Measurements from ENCODE around the gene MRM2.

DNA sequence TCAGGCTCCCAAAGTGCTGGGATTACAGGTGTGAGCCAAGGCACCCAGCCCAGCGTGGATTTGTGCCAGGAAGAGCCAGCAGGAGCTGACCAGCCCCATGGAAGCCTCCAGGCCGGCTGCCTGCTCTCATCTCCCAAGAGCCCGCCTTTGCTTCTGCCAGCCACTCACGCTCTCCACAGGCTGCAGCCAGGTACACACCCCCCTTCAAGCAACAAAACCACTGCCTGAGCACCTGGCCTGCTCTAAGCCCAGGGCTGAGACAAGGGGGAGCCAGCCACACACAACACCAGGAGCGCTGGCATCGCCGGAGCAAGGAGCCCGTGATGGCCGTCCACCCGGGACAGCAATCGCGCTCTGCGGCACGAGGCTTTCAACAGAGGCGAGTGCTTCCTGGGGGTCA, 43.8 kb downstream of the MRM2 start:
- TF ChIP-seq, protein P1, sequence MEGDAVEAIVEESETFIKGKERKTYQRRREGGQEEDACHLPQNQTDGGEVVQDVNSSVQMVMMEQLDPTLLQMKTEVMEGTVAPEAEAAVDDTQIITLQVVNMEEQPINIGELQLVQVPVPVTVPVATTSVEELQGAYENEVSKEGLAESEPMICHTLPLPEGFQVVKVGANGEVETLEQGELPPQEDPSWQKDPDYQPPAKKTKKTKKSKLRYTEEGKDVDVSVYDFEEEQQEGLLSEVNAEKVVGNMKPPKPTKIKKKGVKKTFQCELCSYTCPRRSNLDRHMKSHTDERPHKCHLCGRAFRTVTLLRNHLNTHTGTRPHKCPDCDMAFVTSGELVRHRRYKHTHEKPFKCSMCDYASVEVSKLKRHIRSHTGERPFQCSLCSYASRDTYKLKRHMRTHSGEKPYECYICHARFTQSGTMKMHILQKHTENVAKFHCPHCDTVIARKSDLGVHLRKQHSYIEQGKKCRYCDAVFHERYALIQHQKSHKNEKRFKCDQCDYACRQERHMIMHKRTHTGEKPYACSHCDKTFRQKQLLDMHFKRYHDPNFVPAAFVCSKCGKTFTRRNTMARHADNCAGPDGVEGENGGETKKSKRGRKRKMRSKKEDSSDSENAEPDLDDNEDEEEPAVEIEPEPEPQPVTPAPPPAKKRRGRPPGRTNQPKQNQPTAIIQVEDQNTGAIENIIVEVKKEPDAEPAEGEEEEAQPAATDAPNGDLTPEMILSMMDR (IDR thresholded peaks at IDR 0.05): no peak
- TF ChIP-seq POLR2A (IDR thresholded peaks at IDR 0.05): no peak

Measured in uterus (tissue), 2 donors.